ENCODE measurements around the gene PEX26.
"Not testable (repeated sequence)": the region's sequence is repeated elsewhere in the genome, so short reads cannot be mapped to it uniquely, and the experiment has no call there.

The PEX26 gene

GRCh38 chr22:18077639-18078328 is at the start of gene PEX26:
Gene PEX26 (plus strand): TSS chr22:18077990. CDS start chr22:18078377, 387 bp downstream.
- peak; percentile 98 for DNase-seq (ENCODE audit: low spot score)

GRCh38 chr22:18028817-18029527 is 48.8 kb upstream of the PEX26 start:
- no peak for DNase-seq (ENCODE audit: low spot score)

GRCh38 chr22:18029686-18030267 is 48.0 kb upstream of the PEX26 start:
- no peak for DNase-seq (ENCODE audit: low spot score)

- no peak for DNase-seq (ENCODE audit: low spot score)
Observed at GRCh38 chr22:18031695-18032454, 45.9 kb upstream of the PEX26 start.

- DNase-seq (ENCODE audit: low spot score): no peak
Observed at GRCh38 chr22:18032455-18033101, 45.2 kb upstream of the PEX26 start.

- DNase-seq (ENCODE audit: low spot score): no peak
Observed at GRCh38 chr22:18033204-18033998, 44.4 kb upstream of the PEX26 start.

GRCh38 chr22:18034076-18034475 is 43.7 kb upstream of the PEX26 start:
- DNase-seq (ENCODE audit: low spot score): no peak

GRCh38 chr22:18035751-18036150 is 42.0 kb upstream of the PEX26 start:
- DNase-seq (ENCODE audit: low spot score): peak; percentile 77

- not testable (repeated sequence) for DNase-seq (ENCODE audit: low spot score)
Observed at GRCh38 chr22:18040898-18041297, 36.9 kb upstream of the PEX26 start.

GRCh38 chr22:18042685-18043084 is 35.1 kb upstream of the PEX26 start:
- DNase-seq (ENCODE audit: low spot score): no peak

- DNase-seq (ENCODE audit: low spot score): no peak
Observed at GRCh38 chr22:18044548-18045271, 33.1 kb upstream of the PEX26 start.

GRCh38 chr22:18045794-18046193 is 32.0 kb upstream of the PEX26 start:
- DNase-seq (ENCODE audit: low spot score): no peak

- DNase-seq (ENCODE audit: low spot score): no peak
Observed at GRCh38 chr22:18048041-18048440, 29.7 kb upstream of the PEX26 start.

- no peak for DNase-seq (ENCODE audit: low spot score)
Observed at GRCh38 chr22:18048441-18048898, 29.3 kb upstream of the PEX26 start.

GRCh38 chr22:18050065-18050464 is 27.7 kb upstream of the PEX26 start:
- no peak for DNase-seq (ENCODE audit: low spot score)

- DNase-seq (ENCODE audit: low spot score): not testable (repeated sequence)
Observed at GRCh38 chr22:18051113-18051512, 26.7 kb upstream of the PEX26 start.

GRCh38 chr22:18053216-18053946 is 24.4 kb upstream of the PEX26 start:
- DNase-seq (ENCODE audit: low spot score): not testable (repeated sequence)

- no peak for DNase-seq (ENCODE audit: low spot score)
Observed at GRCh38 chr22:18055619-18056160, 22.1 kb upstream of the PEX26 start.

- DNase-seq (ENCODE audit: low spot score): no peak
Observed at GRCh38 chr22:18056161-18056666, 21.6 kb upstream of the PEX26 start.
